Left ventricle myocardium inferior (tissue), 1 donor: ENCODE results near the gene ABCF3. TPM values are rescaled to one million over a fixed set of nuclear protein-coding genes. Genes with fewer than 3 reads are reported as not detected.

Experiments
- DNase-seq: peaks from one replicate; pipeline ENCODE4 v3.0.0-alpha.2; 2020
- H3K27ac ChIP-seq: fragments of 200-600 bp; replicated peaks from 2 replicates; pipeline ENCODE4 v1.8.0; 2021
- H3K27me3 ChIP-seq: fragments of 200-600 bp; 2 replicates; pipeline ENCODE4 v1.8.0; 2021; ENCODE audit warnings: low read depth
- H3K36me3 ChIP-seq: fragments of 200-600 bp; 2 replicates; pipeline ENCODE4 v1.8.0; 2021
- H3K4me1 ChIP-seq: fragments of 200-600 bp; 2 replicates; pipeline ENCODE4 v1.8.0; 2021
- H3K4me3 ChIP-seq: fragments of 200-600 bp; 2 replicates; pipeline ENCODE4 v1.8.0; 2021; ENCODE audit warnings: mild to moderate bottlenecking, moderate library complexity
- H3K9me3 ChIP-seq: fragments of 200-600 bp; replicated peaks from 2 replicates; pipeline ENCODE4 v1.8.0; 2021
- intact Hi-C: fragments of 100-400 bp; cut with micrococcal nuclease; formaldehyde crosslinking; loops from one replicate; pipeline ENCODE4 v1.11.0; 2022
- total RNA-seq: library from RNA; stranded (reverse); fragmentation: NEBNext Ultra II Directional; extraction: Animal tissue kit (Norgen Biotek cat#: 25700); gene quantifications from one replicate; pipeline ENCODE4 v1.2.1, GENCODE V29; 2021
- TF ChIP-seq, protein P1 (sequence below): fragments of 200-600 bp; IDR thresholded peaks from 2 replicates; pipeline ENCODE4 v1.8.0; 2021; ENCODE audit warnings: antibody characterized with exemption, mild to moderate bottlenecking, borderline replicate concordance
- donor health status: DM: no; HTN: yes; CAD: no; lungs with severe emphysema.

ABCF3 gene
- total RNA-seq, 1 donor from 2014 or later: 70.2 TPM

DNA sequence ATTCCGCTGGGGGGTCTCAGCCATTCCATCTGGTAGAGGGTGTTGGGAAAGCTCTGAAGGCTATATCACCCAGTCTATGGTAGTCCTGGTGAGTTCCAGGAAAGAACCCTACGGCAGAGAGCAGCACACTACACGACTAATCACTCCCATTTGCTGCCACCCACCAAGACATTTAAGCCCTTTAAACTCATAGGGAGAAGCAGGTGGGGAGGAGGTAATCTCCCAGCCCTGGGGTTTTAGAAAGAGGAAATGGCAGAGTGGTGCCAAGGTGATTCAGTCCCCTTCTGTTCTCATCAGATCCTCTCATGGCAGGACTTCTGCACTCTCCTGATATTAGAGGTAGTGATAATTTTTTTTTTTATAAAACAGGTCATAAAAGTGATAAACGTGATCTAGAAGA, 32.8 kb downstream of the ABCF3 start:
- TF ChIP-seq, protein P1, sequence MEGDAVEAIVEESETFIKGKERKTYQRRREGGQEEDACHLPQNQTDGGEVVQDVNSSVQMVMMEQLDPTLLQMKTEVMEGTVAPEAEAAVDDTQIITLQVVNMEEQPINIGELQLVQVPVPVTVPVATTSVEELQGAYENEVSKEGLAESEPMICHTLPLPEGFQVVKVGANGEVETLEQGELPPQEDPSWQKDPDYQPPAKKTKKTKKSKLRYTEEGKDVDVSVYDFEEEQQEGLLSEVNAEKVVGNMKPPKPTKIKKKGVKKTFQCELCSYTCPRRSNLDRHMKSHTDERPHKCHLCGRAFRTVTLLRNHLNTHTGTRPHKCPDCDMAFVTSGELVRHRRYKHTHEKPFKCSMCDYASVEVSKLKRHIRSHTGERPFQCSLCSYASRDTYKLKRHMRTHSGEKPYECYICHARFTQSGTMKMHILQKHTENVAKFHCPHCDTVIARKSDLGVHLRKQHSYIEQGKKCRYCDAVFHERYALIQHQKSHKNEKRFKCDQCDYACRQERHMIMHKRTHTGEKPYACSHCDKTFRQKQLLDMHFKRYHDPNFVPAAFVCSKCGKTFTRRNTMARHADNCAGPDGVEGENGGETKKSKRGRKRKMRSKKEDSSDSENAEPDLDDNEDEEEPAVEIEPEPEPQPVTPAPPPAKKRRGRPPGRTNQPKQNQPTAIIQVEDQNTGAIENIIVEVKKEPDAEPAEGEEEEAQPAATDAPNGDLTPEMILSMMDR: no peak
- intact Hi-C loops: no loop called here
- no peaks in the 10 kb centered on the region for H3K36me3 ChIP-seq
- H3K9me3 ChIP-seq: no peaks in the 10 kb centered on the region
- H3K4me1 ChIP-seq: no peaks in the 10 kb centered on the region
- no peak overlapping the region for H3K4me3 ChIP-seq
- no peak for DNase-seq
- H3K27ac ChIP-seq: no peak overlapping the region
- H3K27me3 ChIP-seq: peaks cover 44% of the 10 kb centered on the region

DNA sequence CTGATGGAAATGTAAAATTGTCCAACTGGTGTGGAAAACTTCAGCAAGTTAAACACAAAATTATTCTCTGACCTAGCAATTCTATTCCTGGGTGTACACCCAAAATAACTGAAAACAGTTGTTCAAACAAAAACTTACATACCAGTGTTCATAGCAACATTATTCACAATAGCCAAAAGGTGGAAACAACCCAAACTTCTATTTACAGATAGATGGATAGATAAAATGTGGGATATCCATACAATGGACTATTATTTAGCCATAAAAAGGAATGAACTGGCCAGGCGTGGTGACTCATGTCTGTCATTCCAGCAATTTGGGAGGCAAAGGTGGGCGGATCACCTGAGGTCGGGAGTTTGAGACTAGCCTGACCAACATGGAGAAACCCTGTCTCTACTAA, 36.5 kb downstream of the ABCF3 start:
- Histone ChIP-seq H3K36me3 (no peaks in the 10 kb centered on the region), H3K27me3 (peaks cover 78% of the 10 kb centered on the region), H3K4me1 (no peaks in the 10 kb centered on the region), H3K9me3 (no peaks in the 10 kb centered on the region), H3K27ac (no peak overlapping the region), H3K4me3 (no peak overlapping the region)
- intact Hi-C loops: no loop called here
- TF ChIP-seq, protein P1: no peak
- no peak for DNase-seq

DNA sequence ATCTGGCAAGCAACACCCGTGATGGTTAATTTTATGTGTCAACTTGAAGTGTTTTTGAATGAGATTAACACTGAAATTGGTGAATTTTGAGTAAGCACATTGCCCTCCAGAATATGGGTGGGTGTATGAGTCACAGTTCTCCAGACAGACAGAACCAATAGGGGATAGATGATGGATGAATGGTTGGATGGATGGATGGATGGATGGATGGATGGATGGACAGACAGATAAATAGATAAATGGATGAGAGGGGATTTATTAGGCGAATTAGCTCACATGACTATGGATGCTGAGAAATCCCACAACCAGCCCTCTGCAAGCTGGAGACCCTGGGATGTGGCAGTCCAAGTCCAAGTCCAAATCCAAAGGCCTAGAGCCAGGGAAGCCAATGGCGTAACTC, 37.9 kb downstream of the ABCF3 start:
- Histone ChIP-seq H3K27ac (no peak overlapping the region), H3K36me3 (no peaks in the 10 kb centered on the region), H3K27me3 (peaks cover 82% of the 10 kb centered on the region), H3K9me3 (no peaks in the 10 kb centered on the region), H3K4me3 (no peak overlapping the region), H3K4me1 (peaks cover 2% of the 10 kb centered on the region)
- TF ChIP-seq, protein P1: no peak
- intact Hi-C loops: no loop called here
- DNase-seq: no peak

DNA sequence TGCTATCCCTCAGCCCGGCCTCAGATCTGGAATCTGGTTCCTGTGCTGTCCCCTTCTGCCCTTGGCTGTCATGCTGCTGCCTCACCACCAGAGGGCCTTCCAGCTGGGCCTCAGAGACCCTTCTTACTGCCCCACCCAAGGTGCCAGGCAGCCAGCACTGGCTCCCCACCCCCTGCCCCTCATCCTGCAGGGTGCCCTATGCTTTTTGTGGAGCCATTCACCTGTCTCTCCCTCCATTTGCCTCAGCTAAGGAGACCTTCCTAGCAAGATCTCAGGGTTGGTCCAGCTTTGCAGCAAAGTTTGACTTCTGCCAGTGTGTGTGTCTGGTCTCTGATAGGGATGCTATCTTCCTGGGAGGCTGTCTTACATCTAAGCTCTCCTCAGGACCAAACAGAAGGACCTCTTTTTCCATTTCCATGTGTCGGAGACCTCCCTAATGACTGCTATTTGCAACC, 41.5 kb downstream of the ABCF3 start:
- no peaks in the 10 kb centered on the region for H3K36me3 ChIP-seq
- H3K27me3 ChIP-seq: peaks cover 91% of the 10 kb centered on the region
- no peaks in the 10 kb centered on the region for H3K9me3 ChIP-seq
- intact Hi-C loops: no loop called here
- H3K4me3 ChIP-seq: no peak overlapping the region
- no peak overlapping the region for H3K27ac ChIP-seq
- TF ChIP-seq, protein P1: peak; percentile 80
- peaks cover 23% of the 10 kb centered on the region for H3K4me1 ChIP-seq
- no peak for DNase-seq

DNA sequence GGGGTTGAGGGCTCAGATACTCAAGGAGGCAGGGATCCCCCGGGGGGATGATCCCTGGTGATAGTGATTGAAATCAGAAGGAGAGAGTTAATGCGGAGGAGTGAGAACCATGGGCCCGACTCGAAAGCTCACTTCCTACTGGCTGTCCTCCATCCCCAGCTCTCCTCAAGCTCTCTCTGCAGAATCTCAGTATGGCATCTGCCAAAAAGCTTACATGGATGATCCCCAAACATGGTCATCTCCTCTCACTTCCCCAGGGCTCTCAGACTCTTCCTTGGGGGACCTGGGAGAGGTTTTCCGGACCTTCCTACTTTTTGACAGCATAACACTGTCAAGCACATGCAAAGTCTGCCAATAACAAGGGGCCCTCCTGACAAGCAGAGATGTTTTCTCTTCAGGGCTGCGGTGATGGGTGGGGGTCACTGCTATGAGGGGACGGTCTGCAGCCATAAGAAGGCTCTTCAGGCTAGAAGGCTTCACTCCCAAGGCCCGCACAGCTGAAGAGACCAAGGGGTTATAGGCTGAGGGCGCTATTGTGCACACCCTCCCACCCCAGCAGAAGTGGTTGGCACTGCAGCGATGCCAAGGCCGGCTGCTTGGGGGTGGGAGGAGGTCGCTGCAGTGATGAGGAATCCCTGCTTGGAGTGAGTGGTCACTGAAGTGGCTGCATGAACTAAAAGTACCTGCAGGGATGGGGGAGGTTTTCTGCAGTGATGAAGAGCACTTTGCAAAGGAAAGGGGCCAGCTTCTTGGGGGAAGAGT, 42.6 kb downstream of the ABCF3 start:
- DNase-seq: no peak
- H3K36me3 ChIP-seq: no peaks in the 10 kb centered on the region
- H3K4me3 ChIP-seq: peak overlapping the region; percentile 68
- intact Hi-C loops: no loop called here
- H3K27me3 ChIP-seq: peaks cover 94% of the 10 kb centered on the region
- TF ChIP-seq, protein P1: no peak
- peaks cover 23% of the 10 kb centered on the region for H3K4me1 ChIP-seq
- no peaks in the 10 kb centered on the region for H3K9me3 ChIP-seq
- H3K27ac ChIP-seq: no peak overlapping the region
